Bronchial epithelial cell (primary cell): ENCODE measurements around the gene PCSK7. TPM values are rescaled to one million over a fixed set of nuclear protein-coding genes. Genes with fewer than 3 reads are reported as not detected.

Experiments
- total RNA-seq: library from RNA; depleted of rRNA; stranded (reverse); fragments of >200 nt; gene quantifications from 2 replicates; pipeline ENCODE4 v1.2.1, GENCODE V29; 2014

PCSK7 gene
- total RNA-seq, 1 donor from 2014 or later = 27.9 TPM

Other genes starting within 250 kb of the PCSK7 start
- gene SIK3, start 133.6 kb downstream of the PCSK7 start, total RNA-seq = 6.8 and 7.3 TPM in 2 replicates
- gene PAFAH1B2, start 87.8 kb downstream of the PCSK7 start, total RNA-seq = 148 and 226 TPM in 2 replicates
- gene SIDT2, start 53.3 kb downstream of the PCSK7 start, total RNA-seq = 3.2 and 8.1 TPM in 2 replicates
- 12.4 and 91.5 TPM in 2 replicates for gene TAGLN, start 32.7 kb downstream of the PCSK7 start, total RNA-seq
- gene RNF214, start 598 bp upstream of the PCSK7 start, total RNA-seq = 5.8 and 7.6 TPM in 2 replicates
- 1.1 and 1.5 TPM in 2 replicates for gene BACE1-AS, start 59.3 kb upstream of the PCSK7 start, total RNA-seq
- 4.2 and 5.4 TPM in 2 replicates for gene BACE1, start 84.2 kb upstream of the PCSK7 start, total RNA-seq
- gene CEP164, start 95.8 kb upstream of the PCSK7 start, total RNA-seq = 20.3 and 28.3 TPM in 2 replicates